HepG2 (cell line): ENCODE data around the gene SV2A. TPM values are rescaled to one million over a fixed set of nuclear protein-coding genes. Genes with fewer than 3 reads are reported as not detected.

ENCODE experiments used
- ASH2L ChIP-seq: fragments of 300-600, 200-600 bp; sonication (generic); IDR thresholded peaks from 2 replicates; pipeline ENCODE4 v1.7.0; 2017; ENCODE audit warnings: low read depth, mild to moderate bottlenecking, moderate library complexity, mixed read lengths, low read length; ENCODE audit not compliant: insufficient read length
- CHCHD3 ChIP-seq: sonication (generic); formaldehyde crosslinking; IDR thresholded peaks from 2 replicates; pipeline ENCODE4 v1.8.0; 2022; ENCODE audit warnings: mild to moderate bottlenecking, missing genetic modification reagents, moderate library complexity
- CREB1 ChIP-seq, 2 experiments: fragments of 450-650 bp in 1 of 2; IDR thresholded peaks; 2 replicates each; pipeline ENCODE4 v1.6.1; 2016 to 2017; ENCODE audit warnings: control low read depth in 1 of 2, mild to moderate bottlenecking in 1 of 2, missing compliant biosample characterization in 1 of 2, missing genetic modification characterization in 1 of 2
- HDAC2 ChIP-seq: sonication (generic); formaldehyde crosslinking; IDR thresholded peaks from 2 replicates; pipeline ENCODE4 v1.4.0; 2020; ENCODE audit warnings: missing genetic modification reagents
- MEF2D ChIP-seq: sonication (generic); formaldehyde crosslinking; IDR thresholded peaks from 2 replicates; pipeline ENCODE4 v1.5.1; 2020; ENCODE audit warnings: mild to moderate bottlenecking, missing genetic modification reagents
- PHF5A ChIP-seq: IDR thresholded peaks from one replicate; pipeline ENCODE4 v1.6.1; 2018; ENCODE audit warnings: low read depth, missing genetic modification reagents; ENCODE audit not compliant: unreplicated experiment
- RXRB ChIP-seq: IDR thresholded peaks from 2 replicates; pipeline ENCODE4 v1.6.1; 2016; ENCODE audit warnings: borderline replicate concordance, missing genetic modification reagents, missing compliant biosample characterization
- SNAPC4 ChIP-seq: sonication (generic); formaldehyde crosslinking; IDR thresholded peaks from 2 replicates; pipeline ENCODE4 v1.4.0; 2020; ENCODE audit warnings: mild to moderate bottlenecking, missing genetic modification reagents
- SP1 ChIP-seq, 2 experiments: fragments of 450-650 bp in 1 of 2; sonication (generic) in 1 of 2; formaldehyde crosslinking in 1 of 2; IDR thresholded peaks; 2 replicates each; pipeline versions ENCODE4 v1.4.0 to v1.6.1; 2016 to 2020; ENCODE audit warnings: missing genetic modification reagents in 1 of 2
- SRF ChIP-seq: IDR thresholded peaks from 2 replicates; pipeline ENCODE4 v1.6.1; 2011; ENCODE audit warnings: mild to moderate bottlenecking, low read depth, low read length, moderate library complexity
- SRSF1 ChIP-seq: fragments of 200-400 bp; formaldehyde crosslinking; optimal IDR thresholded peaks from 2 replicates; pipeline ENCODE3; 2017; ENCODE audit warnings: mild to moderate bottlenecking, low read depth, low read length, moderate library complexity
- TARDBP ChIP-seq: sonication (generic); formaldehyde crosslinking; IDR thresholded peaks from 2 replicates; pipeline ENCODE4 v1.8.0; 2022; ENCODE audit warnings: mild to moderate bottlenecking, missing genetic modification reagents
- TOE1 ChIP-seq: sonication (generic); formaldehyde crosslinking; IDR thresholded peaks from 2 replicates; pipeline ENCODE4 v1.4.0; 2020; ENCODE audit warnings: mild to moderate bottlenecking, missing genetic modification reagents
- ZC3H4 ChIP-seq: sonication (generic); formaldehyde crosslinking; IDR thresholded peaks from 2 replicates; pipeline ENCODE4 v1.4.0; 2020; ENCODE audit warnings: missing genetic modification reagents, borderline replicate concordance
- ZNF367 ChIP-seq: sonication (generic); formaldehyde crosslinking; IDR thresholded peaks from 2 replicates; pipeline ENCODE4 v1.4.0; 2020; ENCODE audit warnings: missing genetic modification reagents, borderline replicate concordance
- ZNF468 ChIP-seq: sonication (generic); formaldehyde crosslinking; IDR thresholded peaks from 2 replicates; pipeline ENCODE4 v1.8.0; 2022; ENCODE audit warnings: mild to moderate bottlenecking, moderate library complexity, missing genetic modification reagents
- ZNF512 ChIP-seq: sonication (generic); formaldehyde crosslinking; IDR thresholded peaks from 2 replicates; pipeline ENCODE4 v1.4.0; 2020; ENCODE audit warnings: mild to moderate bottlenecking, missing genetic modification reagents
- ZNF850 ChIP-seq: sonication (generic); formaldehyde crosslinking; conservative IDR thresholded peaks from 2 replicates; pipeline ENCODE4 v1.9.0; 2021; ENCODE audit warnings: mild to moderate bottlenecking, missing genetic modification reagents
- polyA plus RNA-seq, 8 experiments: library from polyadenylated mRNA; depleted of rRNA in 3 of 8; stranded (reverse) in 7 of 8; unstranded in 1 of 8; fragments of >200 nt; fragmentation: Illumina TruSeq in 4 of 8; extraction: Trizol in 4 of 8; gene quantifications; 2 replicates each; pipeline versions ENCODE4 v1.2.1 to v1.2.3, GENCODE V29; 2011 to 2016; ENCODE audit warnings: low read depth in 4 of 8, missing spikeins in 1 of 8, mixed read lengths in 1 of 8; ENCODE audit not compliant: insufficient read depth in 1 of 8
- total RNA-seq, 5 experiments: library from RNA; depleted of rRNA; stranded (reverse); fragments of >200 nt; fragmentation: Illumina TruSeq; extraction: Trizol; gene quantifications; 2 replicates each; pipeline ENCODE4 v1.2.3, GENCODE V29; 2016; ENCODE audit warnings: low read depth in 1 of 5
- TF ChIP-seq, protein P1 (sequence below): IDR thresholded peaks from 2 replicates; pipeline ENCODE4 v1.6.1; 2016; ENCODE audit warnings: mild to moderate bottlenecking

Gene SV2A
- total and polyA plus RNA-seq, 2 of the 13 experiments (the other 11 are each of a cell fraction or from before 2014, with no cell fraction given): 0.84 to 1.9 TPM

GRCh38 chr1:149927563-149928400, 10.1 kb upstream of the SV2A start, which contains the start of gene SF3B4 (continued):
- TF ChIP-seq SNAPC4 (CRISPR knock-in tag): 0 out of 2 replicates have a peak, but pooled peaks have one; percentile 24
- TF ChIP-seq RXRB (CRISPR knock-in tag): peak; percentile 47; the same call in 1 of the 2 replicates
- TF ChIP-seq TOE1: 0 out of 2 replicates have a peak, but pooled peaks have one; percentile 45
- TF ChIP-seq ZNF468 (CRISPR knock-in tag): no peak
- TF ChIP-seq SRSF1: peak; percentile 93
- peak; percentile 73 for TF ChIP-seq CREB1 (IDR thresholded peaks at IDR 0.05)
- peak; percentile 95 for TF ChIP-seq CREB1 (CRISPR knock-in tag; IDR thresholded peaks at IDR 0.05)
- peak; percentile 63 for TF ChIP-seq PHF5A (CRISPR knock-in tag)
- 0 out of 2 replicates have a peak, but pooled peaks have one; percentile 41 for TF ChIP-seq ZNF367 (CRISPR knock-in tag)
- no peak for TF ChIP-seq SP1 (IDR thresholded peaks at IDR 0.05)
- peak; percentile 93 for TF ChIP-seq SP1 (CRISPR knock-in tag; IDR thresholded peaks at IDR 0.05)
- TF ChIP-seq CHCHD3 (CRISPR knock-in tag): no peak
- no peak for TF ChIP-seq ZNF512 (CRISPR knock-in tag)
- peak; percentile 77 for TF ChIP-seq HDAC2 (CRISPR knock-in tag)
- peak; percentile 73; the same call in 1 of the 2 replicates for TF ChIP-seq TARDBP (CRISPR knock-in tag)
- 0 out of 2 replicates have a peak, but pooled peaks have one; percentile 26 for TF ChIP-seq ZNF850
- TF ChIP-seq ASH2L: peak; percentile 65
- TF ChIP-seq ZC3H4 (CRISPR knock-in tag): peak; percentile 73; the same call in 1 of the 2 replicates
- TF ChIP-seq, protein P1, sequence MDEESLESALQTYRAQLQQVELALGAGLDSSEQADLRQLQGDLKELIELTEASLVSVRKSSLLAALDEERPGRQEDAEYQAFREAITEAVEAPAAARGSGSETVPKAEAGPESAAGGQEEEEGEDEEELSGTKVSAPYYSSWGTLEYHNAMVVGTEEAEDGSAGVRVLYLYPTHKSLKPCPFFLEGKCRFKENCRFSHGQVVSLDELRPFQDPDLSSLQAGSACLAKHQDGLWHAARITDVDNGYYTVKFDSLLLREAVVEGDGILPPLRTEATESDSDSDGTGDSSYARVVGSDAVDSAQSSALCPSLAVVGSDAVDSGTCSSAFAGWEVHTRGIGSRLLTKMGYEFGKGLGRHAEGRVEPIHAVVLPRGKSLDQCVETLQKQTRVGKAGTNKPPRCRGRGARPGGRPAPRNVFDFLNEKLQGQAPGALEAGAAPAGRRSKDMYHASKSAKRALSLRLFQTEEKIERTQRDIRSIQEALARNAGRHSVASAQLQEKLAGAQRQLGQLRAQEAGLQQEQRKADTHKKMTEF (CRISPR knock-in tag): peak; percentile 79
- TF ChIP-seq MEF2D (CRISPR knock-in tag): peak; percentile 81
- TF ChIP-seq SRF: 0 out of 2 replicates have a peak, but pooled peaks have one; percentile 21
